HFFc6 (cell line): ENCODE measurements around the gene ENTREP1. TPM values are rescaled to one million over a fixed set of nuclear protein-coding genes. Genes with fewer than 3 reads are reported as not detected.
A peak's percentile ranks its signal among the peaks of the same experiment; 100 is the strongest.

Experiments
- DNase-seq: peaks from one replicate; pipeline ENCODE4 v3.0.0-alpha.2; 2018
- H3K27ac Mint-ChIP-seq: 2 replicates; pipeline ENCODE4 v1.8.0; 2020; ENCODE audit warnings: mild to moderate bottlenecking, mixed read lengths
- H3K27me3 Mint-ChIP-seq: 2 replicates; pipeline ENCODE4 v1.8.0; 2021; ENCODE audit warnings: mild to moderate bottlenecking, moderate library complexity, mixed read lengths; ENCODE audit not compliant: insufficient read depth
- H3K36me3 Mint-ChIP-seq: 2 replicates; pipeline ENCODE4 v1.8.0; 2021; ENCODE audit warnings: low read depth, mixed read lengths
- H3K4me1 Mint-ChIP-seq: 2 replicates; pipeline ENCODE4 v1.8.0; 2020; ENCODE audit warnings: low read depth, mixed read lengths
- H3K4me3 Mint-ChIP-seq: 2 replicates; pipeline ENCODE4 v1.8.0; 2020; ENCODE audit warnings: mild to moderate bottlenecking, moderate library complexity, mixed read lengths
- H3K9me3 Mint-ChIP-seq: 2 replicates; pipeline ENCODE4 v1.8.0; 2020; ENCODE audit warnings: mild to moderate bottlenecking, mixed read lengths
- total RNA-seq, 6 experiments: library from RNA; stranded (reverse); fragmentation: NEBNext Ultra II Directional; extraction: Animal tissue kit (Norgen Biotek cat#: 25700); gene quantifications; 2 replicates in 1 of 6; 3 replicates in 5 of 6; pipeline ENCODE4 v1.2.3, GENCODE V29; 2021
- TF ChIP-seq, protein P1 (sequence below): fragments of 200-600 bp; sonication (generic); IDR thresholded peaks from 2 replicates; pipeline ENCODE4 v1.5.0; 2021; ENCODE audit warnings: antibody characterized with exemption, mild to moderate bottlenecking

ENTREP1 gene
- total RNA-seq, 6 experiments from 2014 or later: 0.09 TPM; not detected in 5

DNA sequence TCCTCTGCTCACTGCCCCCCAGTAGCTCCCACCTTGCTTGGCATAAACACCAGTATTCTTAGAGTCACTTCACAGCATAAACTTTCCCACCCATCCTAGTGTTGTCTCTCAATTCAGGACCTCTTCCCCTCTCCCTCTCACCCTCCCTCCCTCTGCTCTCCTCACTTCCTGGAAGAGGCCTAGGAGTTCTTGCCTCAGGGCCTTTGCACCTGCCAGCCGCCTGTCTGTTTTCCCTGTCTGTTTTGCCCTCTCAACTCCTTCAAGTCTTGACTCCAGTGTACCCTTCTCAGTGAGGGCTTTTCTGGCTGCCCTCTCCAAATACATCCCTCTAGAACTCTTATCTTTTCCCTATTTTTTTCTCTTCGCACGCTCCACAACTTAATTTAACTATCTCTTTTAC, 86.2 kb downstream of the ENTREP1 start:
- Mint-ChIP-seq H3K27ac (no peak overlapping the region), H3K27me3 (peaks cover 18% of the 10 kb centered on the region), H3K36me3 (no peaks in the 10 kb centered on the region), H3K4me3 (no peak overlapping the region), H3K4me1 (no peaks in the 10 kb centered on the region), H3K9me3 (no peaks in the 10 kb centered on the region)
- TF ChIP-seq, protein P1, sequence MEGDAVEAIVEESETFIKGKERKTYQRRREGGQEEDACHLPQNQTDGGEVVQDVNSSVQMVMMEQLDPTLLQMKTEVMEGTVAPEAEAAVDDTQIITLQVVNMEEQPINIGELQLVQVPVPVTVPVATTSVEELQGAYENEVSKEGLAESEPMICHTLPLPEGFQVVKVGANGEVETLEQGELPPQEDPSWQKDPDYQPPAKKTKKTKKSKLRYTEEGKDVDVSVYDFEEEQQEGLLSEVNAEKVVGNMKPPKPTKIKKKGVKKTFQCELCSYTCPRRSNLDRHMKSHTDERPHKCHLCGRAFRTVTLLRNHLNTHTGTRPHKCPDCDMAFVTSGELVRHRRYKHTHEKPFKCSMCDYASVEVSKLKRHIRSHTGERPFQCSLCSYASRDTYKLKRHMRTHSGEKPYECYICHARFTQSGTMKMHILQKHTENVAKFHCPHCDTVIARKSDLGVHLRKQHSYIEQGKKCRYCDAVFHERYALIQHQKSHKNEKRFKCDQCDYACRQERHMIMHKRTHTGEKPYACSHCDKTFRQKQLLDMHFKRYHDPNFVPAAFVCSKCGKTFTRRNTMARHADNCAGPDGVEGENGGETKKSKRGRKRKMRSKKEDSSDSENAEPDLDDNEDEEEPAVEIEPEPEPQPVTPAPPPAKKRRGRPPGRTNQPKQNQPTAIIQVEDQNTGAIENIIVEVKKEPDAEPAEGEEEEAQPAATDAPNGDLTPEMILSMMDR: no peak
- no peak for DNase-seq

DNA sequence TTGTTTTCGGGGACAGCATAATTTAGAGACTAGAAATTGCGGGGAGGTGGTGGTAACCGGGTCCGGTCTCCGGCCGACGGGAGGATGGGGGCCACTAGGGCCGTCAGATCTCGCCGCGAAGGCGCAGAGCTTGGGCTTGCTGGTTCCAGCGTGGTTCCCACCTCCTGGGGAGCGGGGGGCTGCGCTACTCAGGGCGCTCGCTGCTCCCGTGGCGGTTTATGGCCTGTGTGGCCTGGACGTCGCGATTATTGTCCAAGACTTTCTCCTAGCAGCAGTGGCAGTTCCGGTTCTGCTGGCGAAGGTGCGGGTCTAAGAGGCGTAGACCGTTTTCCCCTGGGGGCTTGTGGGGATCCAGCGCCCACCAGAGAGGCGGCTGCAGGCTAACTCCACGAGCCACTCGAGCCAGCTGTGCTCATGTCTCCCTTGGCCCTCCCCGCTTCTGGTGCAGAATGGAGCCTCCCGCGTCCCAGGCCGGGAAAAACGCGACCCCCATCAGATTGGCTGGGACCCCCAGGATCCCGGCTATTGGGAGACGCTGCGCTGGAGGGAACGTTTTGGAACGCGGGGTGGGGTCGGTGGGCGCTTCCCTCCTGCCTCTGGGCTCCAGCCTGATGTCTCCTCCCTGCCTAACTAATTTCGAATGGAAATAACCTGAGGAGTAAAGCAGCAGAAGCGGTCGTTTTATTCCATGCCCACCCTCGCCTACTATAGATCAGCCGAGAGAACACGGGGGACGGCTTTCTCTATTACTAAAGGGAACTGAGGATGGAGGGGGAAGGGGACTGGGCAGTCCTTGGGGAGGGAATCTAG, 87.1 kb downstream of the ENTREP1 start:
- H3K27me3 Mint-ChIP-seq: peaks cover 18% of the 10 kb centered on the region

DNA sequence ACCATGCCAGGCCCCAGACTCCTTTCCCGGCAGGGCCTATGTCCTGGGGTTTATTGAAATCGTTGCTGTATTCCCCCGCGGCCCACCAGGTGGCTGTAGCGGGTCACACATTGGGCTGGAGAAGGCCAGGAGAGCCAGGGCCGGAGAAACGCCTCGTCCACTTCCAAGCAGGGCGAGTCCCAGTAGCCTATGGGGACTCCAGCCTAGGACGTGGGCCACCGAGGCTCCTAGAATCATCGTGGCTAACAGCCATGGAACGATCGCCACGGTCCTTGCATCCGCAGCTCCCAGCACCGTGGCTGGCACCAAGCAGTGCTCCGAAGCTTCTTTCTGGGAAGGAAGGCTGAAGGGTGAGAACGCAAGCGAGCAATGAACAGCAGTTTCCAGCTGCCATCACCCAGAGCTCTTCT, 87.7 kb downstream of the ENTREP1 start:
- Mint-ChIP-seq H3K36me3 (no peaks in the 10 kb centered on the region), H3K27me3 (peaks cover 18% of the 10 kb centered on the region), H3K9me3 (no peaks in the 10 kb centered on the region), H3K4me3 (peak overlapping the region; percentile 58), H3K4me1 (no peaks in the 10 kb centered on the region), H3K27ac (no peak overlapping the region)
- TF ChIP-seq, protein P1: peak; percentile 82
- peak; percentile 59 for DNase-seq

More for the DNA sequence above, 87.1 kb downstream of the ENTREP1 start:
- Mint-ChIP-seq H3K4me1 (no peaks in the 10 kb centered on the region), H3K27ac (no peak overlapping the region), H3K36me3 (no peaks in the 10 kb centered on the region), H3K9me3 (no peaks in the 10 kb centered on the region), H3K4me3 (peak overlapping the region; percentile 58; the same call in 1 of the 2 replicates)
- TF ChIP-seq, protein P1: no peak
- DNase-seq: no peak

DNA sequence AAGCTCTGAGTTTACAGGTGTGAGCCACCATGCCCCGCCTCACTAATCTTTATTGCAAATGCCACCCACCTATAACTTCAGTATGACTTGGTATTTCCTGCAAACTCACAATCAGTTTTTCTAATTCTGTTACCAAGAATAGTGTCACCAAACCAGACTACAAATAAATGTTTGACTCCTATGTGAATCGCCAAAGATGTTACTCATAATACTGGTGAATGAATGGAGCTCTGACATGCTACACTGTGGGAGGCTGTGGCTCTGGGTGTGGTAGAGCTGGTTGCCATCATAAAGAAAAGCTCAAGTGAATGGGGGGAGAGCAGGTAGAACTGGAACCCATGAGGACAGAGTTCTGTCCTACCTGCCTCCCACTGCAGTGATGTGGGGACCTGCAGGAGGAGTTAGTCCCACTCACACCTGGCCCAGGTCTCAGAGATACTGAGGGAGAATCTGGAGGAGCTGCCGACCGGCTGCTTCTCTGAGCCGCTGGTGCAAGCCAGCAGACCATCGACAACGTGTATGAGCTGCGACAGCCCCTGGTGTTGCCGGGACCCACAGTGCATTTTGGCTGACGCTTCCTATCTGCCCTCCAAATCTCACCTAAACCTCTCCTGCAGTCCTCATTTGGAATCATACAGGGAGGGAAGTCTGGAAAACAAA, 95.7 kb downstream of the ENTREP1 start:
- peaks cover 16% of the 10 kb centered on the region for H3K4me1 Mint-ChIP-seq
- H3K4me3 Mint-ChIP-seq: no peak overlapping the region
- peaks cover 8% of the 10 kb centered on the region for H3K27me3 Mint-ChIP-seq
- DNase-seq: no peak
- no peak overlapping the region for H3K27ac Mint-ChIP-seq
- no peaks in the 10 kb centered on the region for H3K9me3 Mint-ChIP-seq
- H3K36me3 Mint-ChIP-seq: no peaks in the 10 kb centered on the region
- TF ChIP-seq, protein P1: no peak

DNA sequence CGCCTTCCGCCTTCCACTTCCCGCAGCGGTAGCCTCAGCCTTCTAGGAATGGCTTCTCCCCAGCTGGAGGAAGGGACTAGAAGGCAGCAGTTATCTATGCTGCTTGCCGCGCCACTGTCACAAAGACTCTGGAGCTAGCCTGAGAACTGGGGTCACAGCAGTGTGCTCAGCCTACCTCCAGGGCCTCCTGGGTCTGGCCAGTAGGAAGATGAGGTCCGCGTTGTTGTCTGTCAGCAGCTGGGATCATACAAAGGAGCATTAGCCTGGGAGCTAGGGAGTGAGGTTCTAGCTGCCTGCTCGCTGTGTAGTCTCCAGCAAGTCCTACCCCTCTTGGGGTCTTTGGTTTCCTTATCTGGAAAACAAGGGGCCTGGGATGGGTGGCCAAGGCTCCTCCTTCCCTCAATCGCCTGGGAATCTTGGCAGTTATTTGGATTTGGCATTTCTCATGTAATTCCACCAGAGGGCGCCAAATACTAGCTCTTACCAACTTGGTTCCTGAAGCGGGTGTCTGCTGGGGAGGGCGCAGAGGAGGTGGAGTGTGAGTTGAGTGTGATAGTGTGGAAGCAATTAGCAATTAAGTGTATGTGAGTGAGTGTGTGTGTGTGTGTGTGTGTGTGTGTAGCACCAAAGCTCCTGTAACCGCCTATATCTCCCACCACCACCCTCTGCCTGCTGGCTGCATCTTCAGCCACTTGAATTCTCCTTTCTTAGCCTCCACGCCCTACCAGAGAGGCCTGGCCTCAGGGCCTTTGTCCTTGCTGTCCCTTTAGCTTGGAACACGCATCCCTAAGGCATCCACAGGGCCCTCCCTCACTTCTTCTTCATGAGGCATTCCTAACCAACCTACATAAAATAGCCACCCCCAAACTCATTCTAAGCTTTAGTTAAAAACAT, 97.1 kb downstream of the ENTREP1 start:
- Mint-ChIP-seq H3K36me3 (no peaks in the 10 kb centered on the region), H3K4me1 (peaks cover 16% of the 10 kb centered on the region), H3K27me3 (peaks cover 8% of the 10 kb centered on the region), H3K27ac (no peak overlapping the region), H3K9me3 (no peaks in the 10 kb centered on the region), H3K4me3 (no peak overlapping the region)
- peak; percentile 54 for DNase-seq
- TF ChIP-seq, protein P1: peak; percentile 90
